Fibroblast of skin of left quadriceps (primary cell): ENCODE data around the gene CHGA.

ENCODE experiments used
- DNase-seq, 2 experiments: peaks; one replicate each; pipeline ENCODE4 v3.0.0-alpha.2; 2013; ENCODE audit warnings: low read depth in 2 of 2

The CHGA gene

GRCh38 chr14:92903359-92903758, 19.6 kb upstream of the CHGA start:
- no peak for DNase-seq

- no peak for DNase-seq
Observed at GRCh38 chr14:92905667-92906066, 17.3 kb upstream of the CHGA start.

- no peak for DNase-seq
Observed at GRCh38 chr14:92906420-92906819, 16.5 kb upstream of the CHGA start.

GRCh38 chr14:92906823-92907222, 16.1 kb upstream of the CHGA start:
- no peak for DNase-seq

GRCh38 chr14:92907316-92907911, 15.5 kb upstream of the CHGA start:
- DNase-seq, result no peak

- DNase-seq, result peak in 1 of 2 experiments; percentile 1
Observed at GRCh38 chr14:92914087-92914656, 8.8 kb upstream of the CHGA start.

- DNase-seq, result no peak
Observed at GRCh38 chr14:92916201-92916600, 6.7 kb upstream of the CHGA start.

GRCh38 chr14:92917041-92917940, 5.7 kb upstream of the CHGA start:
- no peak for DNase-seq

GRCh38 chr14:92917956-92918355, 5.0 kb upstream of the CHGA start:
- DNase-seq, result no peak

GRCh38 chr14:92920001-92920400, 2.9 kb upstream of the CHGA start:
- DNase-seq, result no peak

- no peak for DNase-seq
Observed at GRCh38 chr14:92922155-92922735, 705 bp upstream of the CHGA start.

- no peak for DNase-seq
Observed at GRCh38 chr14:92923744-92924103, 774 bp downstream of the CHGA start.

- DNase-seq, result no peak
Observed at GRCh38 chr14:92924247-92924646, 1.3 kb downstream of the CHGA start.

- no peak for DNase-seq
Observed at GRCh38 chr14:92925446-92925845, 2.5 kb downstream of the CHGA start.

GRCh38 chr14:92926180-92926845, 3.4 kb downstream of the CHGA start:
- no peak for DNase-seq

GRCh38 chr14:92926931-92927330, 4.0 kb downstream of the CHGA start:
- DNase-seq, result no peak

- DNase-seq, result no peak
Observed at GRCh38 chr14:92927349-92928257, 4.7 kb downstream of the CHGA start.

GRCh38 chr14:92928258-92928629, 5.3 kb downstream of the CHGA start:
- no peak for DNase-seq

GRCh38 chr14:92928961-92929688, 6.2 kb downstream of the CHGA start:
- no peak for DNase-seq
